Epithelial cell of proximal tubule (primary cell): Measurements from ENCODE around the gene SEMA6D. TPM values are rescaled to one million over a fixed set of nuclear protein-coding genes. Genes with fewer than 3 reads are reported as not detected.

ENCODE experiments used
- DNase-seq: peaks from one replicate; pipeline ENCODE4 v3.0.0-alpha.2; 2011; ENCODE audit warnings: low read depth
- H3K4me3 ChIP-seq: 2 replicates; pipeline ENCODE4 v1.5.1; 2011; ENCODE audit warnings: low read depth, mild to moderate bottlenecking, low read length
- total RNA-seq: library from RNA; depleted of rRNA; stranded (reverse); fragments of >200 nt; gene quantifications from 2 replicates; pipeline ENCODE4 v1.2.3, GENCODE V29; 2015
- TF ChIP-seq, protein P1 (sequence below): conservative IDR thresholded peaks from 2 replicates; pipeline ENCODE4 v1.5.1; 2012; ENCODE audit warnings: low read depth, mild to moderate bottlenecking, low read length

SEMA6D gene
- total RNA-seq, 1 donor from 2014 or later, result 2.6 TPM

DNA sequence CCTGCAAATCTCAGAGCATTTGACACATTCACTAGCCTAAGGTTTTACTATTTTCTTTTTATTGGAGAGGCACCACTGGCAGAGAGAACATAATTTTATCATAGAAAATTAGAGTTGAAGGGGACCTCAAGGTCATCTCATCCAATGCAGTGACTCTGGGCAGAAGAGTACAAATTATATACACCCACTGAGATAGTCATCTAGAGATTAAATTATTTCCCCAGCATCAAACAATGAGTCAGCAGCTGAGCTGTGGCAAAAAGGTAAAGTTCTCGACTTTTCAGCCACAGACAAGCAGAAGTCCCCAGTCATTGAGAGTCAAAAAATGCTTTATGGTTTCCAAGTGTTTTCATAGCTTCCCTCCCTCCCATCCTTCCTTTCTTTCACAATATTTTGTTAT lies 39.3 kb upstream of the SEMA6D start:
- H3K4me3 ChIP-seq, result no peak overlapping the region
- DNase-seq, result no peak
- TF ChIP-seq, protein P1, sequence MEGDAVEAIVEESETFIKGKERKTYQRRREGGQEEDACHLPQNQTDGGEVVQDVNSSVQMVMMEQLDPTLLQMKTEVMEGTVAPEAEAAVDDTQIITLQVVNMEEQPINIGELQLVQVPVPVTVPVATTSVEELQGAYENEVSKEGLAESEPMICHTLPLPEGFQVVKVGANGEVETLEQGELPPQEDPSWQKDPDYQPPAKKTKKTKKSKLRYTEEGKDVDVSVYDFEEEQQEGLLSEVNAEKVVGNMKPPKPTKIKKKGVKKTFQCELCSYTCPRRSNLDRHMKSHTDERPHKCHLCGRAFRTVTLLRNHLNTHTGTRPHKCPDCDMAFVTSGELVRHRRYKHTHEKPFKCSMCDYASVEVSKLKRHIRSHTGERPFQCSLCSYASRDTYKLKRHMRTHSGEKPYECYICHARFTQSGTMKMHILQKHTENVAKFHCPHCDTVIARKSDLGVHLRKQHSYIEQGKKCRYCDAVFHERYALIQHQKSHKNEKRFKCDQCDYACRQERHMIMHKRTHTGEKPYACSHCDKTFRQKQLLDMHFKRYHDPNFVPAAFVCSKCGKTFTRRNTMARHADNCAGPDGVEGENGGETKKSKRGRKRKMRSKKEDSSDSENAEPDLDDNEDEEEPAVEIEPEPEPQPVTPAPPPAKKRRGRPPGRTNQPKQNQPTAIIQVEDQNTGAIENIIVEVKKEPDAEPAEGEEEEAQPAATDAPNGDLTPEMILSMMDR, result no peak

DNA sequence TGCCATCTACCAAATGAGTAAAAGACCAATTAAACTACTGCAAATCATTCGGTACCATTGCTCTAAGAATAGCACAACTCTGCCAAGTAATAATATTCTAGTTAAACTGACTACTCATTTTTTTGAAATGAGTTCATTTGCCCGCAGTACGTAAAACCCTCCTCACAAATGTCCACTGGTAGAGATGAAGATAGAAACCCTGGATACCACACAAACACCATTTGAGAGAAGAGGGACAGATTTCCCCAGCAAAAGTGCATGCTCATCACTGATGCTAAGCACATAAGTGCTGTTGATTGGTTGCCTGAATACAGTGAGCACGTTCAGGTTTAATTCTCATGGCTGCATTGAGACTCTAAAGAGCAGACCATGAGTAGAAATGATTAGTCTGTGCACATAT lies 34.6 kb upstream of the SEMA6D start:
- DNase-seq, result no peak
- TF ChIP-seq, protein P1, result no peak
- no peak overlapping the region for H3K4me3 ChIP-seq

GRCh38 chr15:47685141-47685870 lies 32.0 kb upstream of the SEMA6D start:
- H3K4me3 ChIP-seq, result no peak overlapping the region
- TF ChIP-seq, protein P1, result no peak
- DNase-seq, result no peak

DNA sequence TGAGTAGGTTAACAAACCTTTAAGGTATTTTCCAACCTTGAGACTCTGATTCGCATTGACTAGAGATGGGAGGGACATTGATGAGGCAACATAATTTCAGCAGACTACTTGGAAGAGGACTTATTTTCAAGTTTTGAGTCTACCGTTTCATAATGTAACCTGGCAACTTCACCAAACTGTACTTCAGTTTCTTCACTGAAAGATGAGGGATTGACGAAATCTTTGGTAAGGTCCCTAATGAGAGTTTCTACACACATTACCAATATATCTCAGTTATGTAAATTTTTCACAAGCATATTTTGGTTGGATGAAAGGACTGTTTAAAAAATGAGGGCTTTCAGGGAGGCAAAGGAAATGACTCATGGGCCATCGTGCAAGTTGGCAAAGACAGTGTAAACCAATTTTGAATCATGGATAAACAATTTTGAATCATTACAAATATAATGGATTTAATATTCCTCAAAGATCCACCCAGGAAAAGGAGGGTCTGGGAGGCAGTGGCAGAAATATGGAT lies 28.7 kb upstream of the SEMA6D start:
- no peak for DNase-seq
- TF ChIP-seq, protein P1, result no peak

GRCh38 chr15:47689660-47690059 lies 27.6 kb upstream of the SEMA6D start:
- DNase-seq, result no peak
- no peak overlapping the region for H3K4me3 ChIP-seq
- TF ChIP-seq, protein P1, result no peak

More for the DNA sequence above, 28.7 kb upstream of the SEMA6D start:
- H3K4me3 ChIP-seq, result no peak overlapping the region

DNA sequence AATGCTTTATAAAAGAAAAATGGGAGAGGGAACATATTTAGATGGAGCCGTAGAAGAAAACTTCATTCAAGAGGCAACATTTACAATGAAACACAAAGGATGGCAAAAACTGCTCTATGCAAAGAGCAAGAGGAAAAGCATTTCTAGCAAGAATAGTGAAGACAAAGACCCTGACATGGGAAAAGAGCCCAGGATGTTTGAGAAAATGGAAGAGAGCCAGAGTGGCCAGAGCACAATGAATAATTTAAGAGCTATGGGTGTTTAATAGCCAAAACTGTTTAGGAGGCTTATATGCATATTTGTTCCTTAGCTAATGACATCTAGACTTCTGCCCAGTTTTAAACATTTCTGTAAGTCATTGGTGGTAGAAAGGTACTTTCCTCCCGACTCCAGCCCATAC lies 25.4 kb upstream of the SEMA6D start:
- TF ChIP-seq, protein P1, result no peak
- H3K4me3 ChIP-seq, result no peak overlapping the region
- no peak for DNase-seq

DNA sequence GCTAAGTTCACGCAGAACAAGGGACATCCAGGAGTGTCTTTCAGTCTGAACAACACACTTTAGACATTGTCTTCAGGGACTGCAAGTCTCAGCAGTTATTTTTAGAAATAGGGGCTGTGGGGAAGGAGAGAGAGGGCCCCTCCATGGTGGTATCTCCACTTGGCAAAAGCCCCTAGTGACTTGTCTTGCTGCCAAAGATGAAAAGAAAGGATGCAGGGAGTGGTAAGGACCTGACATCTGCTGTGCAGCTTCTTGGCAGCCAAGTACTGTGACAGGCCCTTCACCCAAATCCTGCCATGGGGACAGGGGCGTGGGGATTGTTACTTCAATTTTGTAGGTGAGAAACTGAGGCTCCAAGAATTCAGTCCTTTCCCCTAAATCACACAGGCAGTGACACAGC lies 21.0 kb upstream of the SEMA6D start:
- DNase-seq, result no peak
- TF ChIP-seq, protein P1, result no peak
- H3K4me3 ChIP-seq, result no peak overlapping the region
